DND-41 (cell line): Measurements from ENCODE around the gene SLC8A3.

Experiments used
- ATAC-seq: fragments of 200-7000 bp; cut with Tn5 transposase; 3 replicates; pipeline ENCODE4 v1.9.1; 2021; ENCODE audit warnings: low read depth; ENCODE audit not compliant: insufficient read depth
- DNase-seq: peaks from one replicate; pipeline ENCODE4 v3.0.0-alpha.2; 2020
- H2AFZ ChIP-seq: 2 replicates; pipeline ENCODE4 v1.6.0; 2012; ENCODE audit warnings: low read depth, low read length
- H3K27ac ChIP-seq: 2 replicates; pipeline ENCODE4 v1.5.1; 2012; ENCODE audit warnings: low read length, inconsistent platforms
- H3K27me3 ChIP-seq: fragments of 200-600 bp; sonication (generic); 2 replicates; pipeline ENCODE4 v1.6.0; 2012; ENCODE audit warnings: low read length, mild to moderate bottlenecking, inconsistent platforms; ENCODE audit not compliant: insufficient read depth, poor library complexity
- H3K36me3 ChIP-seq: 2 replicates; pipeline ENCODE4 v1.5.1; 2012; ENCODE audit warnings: low read length, inconsistent platforms; ENCODE audit not compliant: insufficient read depth
- H3K4me1 ChIP-seq: 2 replicates; pipeline ENCODE4 v1.5.1; 2012; ENCODE audit warnings: mild to moderate bottlenecking, low read length; ENCODE audit not compliant: insufficient read depth
- H3K4me2 ChIP-seq: 2 replicates; pipeline ENCODE4 v1.6.0; 2012; ENCODE audit warnings: mild to moderate bottlenecking, moderate library complexity, low read length, inconsistent platforms; ENCODE audit not compliant: insufficient read depth
- H3K4me3 ChIP-seq, 2 experiments: fragments of 200-600 bp in 1 of 2; shearing (Covaris generic) in 1 of 2; 2 replicates each; pipeline ENCODE4 v1.5.1; 2012 to 2016; ENCODE audit warnings: inconsistent platforms in 2 of 2, low read length in 2 of 2, mild to moderate bottlenecking in 2 of 2, low read depth in 1 of 2, moderate library complexity in 1 of 2
- H3K79me2 ChIP-seq: 2 replicates; pipeline ENCODE4 v1.6.0; 2012; ENCODE audit warnings: low read length, inconsistent platforms; ENCODE audit not compliant: insufficient read depth
- H3K9ac ChIP-seq: 2 replicates; pipeline ENCODE4 v1.6.0; 2012; ENCODE audit warnings: low read depth, mild to moderate bottlenecking, inconsistent platforms, low read length, moderate library complexity
- H3K9me3 ChIP-seq: 2 replicates; pipeline ENCODE4 v1.5.1; 2012; ENCODE audit warnings: low read length, moderate library complexity, mild to moderate bottlenecking, inconsistent platforms; ENCODE audit not compliant: insufficient read depth, severe bottlenecking
- H4K20me1 ChIP-seq: 2 replicates; pipeline ENCODE4 v1.6.0; 2012; ENCODE audit warnings: low read length; ENCODE audit not compliant: insufficient read depth
- EZH2 ChIP-seq: IDR thresholded peaks from 3 replicates; pipeline ENCODE4 v1.6.1; 2012; ENCODE audit warnings: borderline replicate concordance, low read depth, mild to moderate bottlenecking, moderate library complexity, low read length, inconsistent platforms; ENCODE audit not compliant: severe bottlenecking
- TF ChIP-seq, protein P1 (sequence below): IDR thresholded peaks from 2 replicates; pipeline ENCODE4 v1.5.1; 2012; ENCODE audit warnings: borderline replicate concordance, low read length, moderate library complexity, mild to moderate bottlenecking; ENCODE audit not compliant: poor library complexity, severe bottlenecking; ENCODE audit errors: extremely low read depth

Gene SLC8A3

DNA sequence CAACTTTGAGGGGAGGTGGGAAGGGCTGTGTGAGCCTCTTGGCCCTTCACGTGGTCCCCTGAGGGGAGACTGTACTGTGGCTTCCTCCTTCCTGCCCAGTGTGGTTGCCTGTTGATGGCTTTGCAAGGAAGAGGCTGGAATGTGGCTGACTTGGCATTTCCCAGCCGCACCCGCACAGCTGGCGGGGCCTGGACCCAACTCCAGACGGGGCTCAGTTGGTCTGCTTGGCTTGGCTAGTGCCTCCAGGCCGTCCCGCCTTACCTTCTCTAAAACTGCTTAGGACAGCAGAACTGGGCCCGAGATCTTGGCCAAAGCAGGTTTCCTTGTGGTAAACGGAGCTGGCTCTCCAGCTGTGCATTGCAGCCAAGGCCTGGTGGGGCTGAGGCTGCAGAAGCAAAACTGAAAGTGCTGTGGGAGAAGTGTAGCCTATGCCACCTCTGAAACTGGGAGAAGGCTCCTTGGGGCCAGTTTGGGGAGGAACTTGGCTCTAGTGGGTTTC, 170.0 kb downstream of the SLC8A3 start:
- H3K36me3 ChIP-seq: no peaks in the 10 kb centered on the region
- TF ChIP-seq, protein P1, sequence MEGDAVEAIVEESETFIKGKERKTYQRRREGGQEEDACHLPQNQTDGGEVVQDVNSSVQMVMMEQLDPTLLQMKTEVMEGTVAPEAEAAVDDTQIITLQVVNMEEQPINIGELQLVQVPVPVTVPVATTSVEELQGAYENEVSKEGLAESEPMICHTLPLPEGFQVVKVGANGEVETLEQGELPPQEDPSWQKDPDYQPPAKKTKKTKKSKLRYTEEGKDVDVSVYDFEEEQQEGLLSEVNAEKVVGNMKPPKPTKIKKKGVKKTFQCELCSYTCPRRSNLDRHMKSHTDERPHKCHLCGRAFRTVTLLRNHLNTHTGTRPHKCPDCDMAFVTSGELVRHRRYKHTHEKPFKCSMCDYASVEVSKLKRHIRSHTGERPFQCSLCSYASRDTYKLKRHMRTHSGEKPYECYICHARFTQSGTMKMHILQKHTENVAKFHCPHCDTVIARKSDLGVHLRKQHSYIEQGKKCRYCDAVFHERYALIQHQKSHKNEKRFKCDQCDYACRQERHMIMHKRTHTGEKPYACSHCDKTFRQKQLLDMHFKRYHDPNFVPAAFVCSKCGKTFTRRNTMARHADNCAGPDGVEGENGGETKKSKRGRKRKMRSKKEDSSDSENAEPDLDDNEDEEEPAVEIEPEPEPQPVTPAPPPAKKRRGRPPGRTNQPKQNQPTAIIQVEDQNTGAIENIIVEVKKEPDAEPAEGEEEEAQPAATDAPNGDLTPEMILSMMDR: no peak
- TF ChIP-seq EZH2: no peak
- no peak overlapping the region for H3K9ac ChIP-seq
- H3K4me3 ChIP-seq: no peak overlapping the region
- no peak overlapping the region for H2AFZ ChIP-seq
- H3K27ac ChIP-seq: no peak overlapping the region
- DNase-seq (peak; percentile 17), ATAC-seq (peak; percentile 76)
- H3K4me2 ChIP-seq: no peak overlapping the region
- H4K20me1 ChIP-seq: no peaks in the 10 kb centered on the region
- peaks cover 25% of the 10 kb centered on the region for H3K27me3 ChIP-seq
- no peaks in the 10 kb centered on the region for H3K9me3 ChIP-seq
- H3K4me1 ChIP-seq: no peaks in the 10 kb centered on the region
- H3K79me2 ChIP-seq: no peaks in the 10 kb centered on the region

DNA sequence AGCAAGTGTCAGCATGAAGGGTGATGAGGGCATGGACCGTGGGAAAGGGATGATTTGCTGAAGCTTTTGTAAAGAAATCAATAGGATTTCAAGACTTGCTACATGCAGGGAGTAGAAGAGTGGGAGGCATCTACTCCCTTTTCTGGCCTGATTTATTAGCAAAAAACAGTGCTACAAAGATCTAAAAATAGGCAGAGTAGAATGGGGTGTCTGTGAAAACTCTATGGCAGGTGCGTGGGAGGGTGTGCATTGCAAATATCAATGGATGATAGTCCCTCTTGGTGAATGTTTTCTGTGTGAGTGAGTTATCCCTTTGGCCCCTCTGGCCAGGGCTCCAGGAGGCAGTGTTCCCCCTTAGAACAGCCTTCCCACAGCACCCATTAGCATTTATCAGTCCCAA, 170.5 kb downstream of the SLC8A3 start:
- no peaks in the 10 kb centered on the region for H3K36me3 ChIP-seq
- ATAC-seq (no peak), DNase-seq (no peak)
- no peaks in the 10 kb centered on the region for H4K20me1 ChIP-seq
- no peaks in the 10 kb centered on the region for H3K9me3 ChIP-seq
- H3K27me3 ChIP-seq: peaks cover 25% of the 10 kb centered on the region
- H3K4me1 ChIP-seq: no peaks in the 10 kb centered on the region
- H3K4me2 ChIP-seq: no peak overlapping the region
- no peaks in the 10 kb centered on the region for H3K79me2 ChIP-seq
- no peak overlapping the region for H2AFZ ChIP-seq
- no peak overlapping the region for H3K4me3 ChIP-seq
- TF ChIP-seq, protein P1: no peak
- TF ChIP-seq EZH2: no peak
- H3K27ac ChIP-seq: no peak overlapping the region
- H3K9ac ChIP-seq: no peak overlapping the region

DNA sequence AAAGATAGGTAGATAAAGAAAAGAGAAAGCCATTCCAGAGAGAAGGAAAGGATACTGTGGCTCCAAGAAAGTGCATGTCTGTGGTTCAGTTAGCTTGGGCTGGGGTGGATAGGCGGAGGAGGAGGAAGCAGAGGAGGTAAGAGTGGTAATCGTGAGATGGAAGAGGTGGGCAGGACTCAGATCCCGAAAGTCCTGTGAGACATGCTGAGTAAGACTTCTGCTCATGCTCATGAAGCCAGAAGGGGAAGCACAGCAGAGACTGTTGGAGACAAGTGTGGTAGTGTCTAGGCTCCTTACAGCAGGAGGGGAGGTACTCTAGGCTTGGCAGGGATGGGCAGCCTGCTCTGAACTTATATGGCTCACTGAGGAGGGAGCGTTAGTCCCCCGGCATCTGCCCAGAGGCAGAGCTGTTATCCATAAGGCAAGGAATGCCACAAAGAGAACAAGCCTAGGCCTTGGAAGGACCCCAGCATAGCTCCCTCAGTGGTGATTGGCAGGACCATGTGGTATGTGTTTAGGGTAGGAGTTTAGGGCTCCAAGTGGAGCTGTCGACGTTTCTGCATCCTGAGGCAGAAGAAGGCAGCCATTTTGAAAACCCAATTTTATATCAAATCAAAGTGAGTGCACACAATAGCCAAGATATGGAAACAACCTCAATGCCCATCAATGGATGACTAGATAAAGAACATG, 174.2 kb downstream of the SLC8A3 start:
- no peak for DNase-seq
- H3K27ac ChIP-seq: no peak overlapping the region
- TF ChIP-seq EZH2: no peak
- TF ChIP-seq, protein P1: no peak

More for the DNA sequence above, 174.2 kb downstream of the SLC8A3 start:
- no peak for ATAC-seq
- Histone ChIP-seq H3K9ac (no peak overlapping the region), H4K20me1 (no peaks in the 10 kb centered on the region), H3K36me3 (no peaks in the 10 kb centered on the region), H3K4me1 (no peaks in the 10 kb centered on the region), H3K4me2 (no peak overlapping the region), H2AFZ (no peak overlapping the region), H3K4me3 (no peak overlapping the region), H3K27me3 (peaks cover 14% of the 10 kb centered on the region), H3K9me3 (no peaks in the 10 kb centered on the region), H3K79me2 (no peaks in the 10 kb centered on the region)
